ENCODE measurements around the gene ZBTB48. TPM values are rescaled to one million over a fixed set of nuclear protein-coding genes. Genes with fewer than 3 reads are reported as not detected.
A peak's percentile ranks its signal among the peaks of the same experiment; 100 is the strongest.

The ZBTB48 gene
- total RNA-seq, 2 donors from 2014 or later: 28.2 to 31.0 TPM

GRCh38 chr1:6588128-6588892, 8.5 kb downstream of the ZBTB48 start:
- Histone ChIP-seq H3K9me3 (ENCODE audit: control insufficient read depth, low read length) (no peaks in the 10 kb centered on the region), H3K9ac (ENCODE audit: extremely low read depth, low read length, poor library complexity, severe bottlenecking) (no peak overlapping the region), H3K27me3 (ENCODE audit: control insufficient read depth, insufficient read depth, low read length, poor library complexity, severe bottlenecking) (no peaks in the 10 kb centered on the region), H3K36me3 (ENCODE audit: control insufficient read depth, insufficient read depth, low read length) (peaks cover 37% of the 10 kb centered on the region), H3K4me3 (ENCODE audit: low read length) (no peak overlapping the region), H3K4me1 (ENCODE audit: control insufficient read depth, insufficient read depth, low read length) (no peaks in the 10 kb centered on the region), H3K27ac (ENCODE audit: low read depth, low read length) (no peak overlapping the region)
- Mint-ChIP-seq H3K9me3 (no peaks in the 10 kb centered on the region), H3K27ac (peak overlapping the region; percentile 30), H3K27me3 (ENCODE audit: insufficient read depth) (no peaks in the 10 kb centered on the region), H3K4me1 (peaks cover 5% of the 10 kb centered on the region), H3K36me3 (ENCODE audit: low read depth) (peaks cover 18% of the 10 kb centered on the region), H3K4me3 (no peak overlapping the region)
- 92 to 96% methylated on average over 19 to 25 of the region's 25 CpGs for WGBS, 2 experiments (ENCODE audit: insufficient coverage in 1 of 2, insufficient read length in 1 of 2)
- no peak for DNase-seq
- TF ChIP-seq CTCF (conservative IDR thresholded peaks at IDR 0.05): no peak

- Mint-ChIP-seq H3K27me3 (ENCODE audit: insufficient read depth) (no peaks in the 10 kb centered on the region), H3K4me1 (peaks cover 5% of the 10 kb centered on the region), H3K27ac (peak overlapping the region; percentile 30), H3K36me3 (ENCODE audit: low read depth) (peaks cover 22% of the 10 kb centered on the region), H3K4me3 (no peak overlapping the region), H3K9me3 (no peaks in the 10 kb centered on the region)
- Histone ChIP-seq H3K4me3 (ENCODE audit: low read length) (no peak overlapping the region), H3K4me1 (ENCODE audit: control insufficient read depth, insufficient read depth, low read length) (no peaks in the 10 kb centered on the region), H3K9me3 (ENCODE audit: control insufficient read depth, low read length) (no peaks in the 10 kb centered on the region), H3K27me3 (ENCODE audit: control insufficient read depth, insufficient read depth, low read length, poor library complexity, severe bottlenecking) (no peaks in the 10 kb centered on the region), H3K36me3 (ENCODE audit: control insufficient read depth, insufficient read depth, low read length) (peaks cover 44% of the 10 kb centered on the region), H3K27ac (ENCODE audit: low read depth, low read length) (no peak overlapping the region), H3K9ac (ENCODE audit: extremely low read depth, low read length, poor library complexity, severe bottlenecking) (no peak overlapping the region)
- WGBS, 2 experiments (ENCODE audit: insufficient coverage in 1 of 2, insufficient read length in 1 of 2): 93 to 95% methylated on average over 16 to 24 of the region's 24 CpGs
- DNase-seq: no peak
- no peak for TF ChIP-seq CTCF (conservative IDR thresholded peaks at IDR 0.05)
These were observed 9.2 kb downstream of the ZBTB48 start for GRCh38 chr1:6588893-6589520.

GRCh38 chr1:6590046-6590445, 10.3 kb downstream of the ZBTB48 start:
- Histone ChIP-seq H3K9me3 (ENCODE audit: control insufficient read depth, low read length) (no peaks in the 10 kb centered on the region), H3K36me3 (ENCODE audit: control insufficient read depth, insufficient read depth, low read length) (peaks cover 52% of the 10 kb centered on the region), H3K27ac (ENCODE audit: low read depth, low read length) (no peak overlapping the region), H3K4me1 (ENCODE audit: control insufficient read depth, insufficient read depth, low read length) (no peaks in the 10 kb centered on the region), H3K4me3 (ENCODE audit: low read length) (no peak overlapping the region), H3K27me3 (ENCODE audit: control insufficient read depth, insufficient read depth, low read length, poor library complexity, severe bottlenecking) (no peaks in the 10 kb centered on the region), H3K9ac (ENCODE audit: extremely low read depth, low read length, poor library complexity, severe bottlenecking) (peak overlapping the region; percentile 15)
- Mint-ChIP-seq H3K27me3 (ENCODE audit: insufficient read depth) (no peaks in the 10 kb centered on the region), H3K9me3 (no peaks in the 10 kb centered on the region), H3K36me3 (ENCODE audit: low read depth) (peaks cover 30% of the 10 kb centered on the region), H3K4me3 (no peak overlapping the region), H3K27ac (no peak overlapping the region), H3K4me1 (no peaks in the 10 kb centered on the region)
- 95% methylated on average over 7 of the region's 7 CpGs for WGBS, 2 experiments (ENCODE audit: insufficient coverage in 1 of 2, insufficient read length in 1 of 2)
- no peak for TF ChIP-seq CTCF (conservative IDR thresholded peaks at IDR 0.05)
- DNase-seq: no peak

All from endodermal cell (in vitro differentiated cells).